HG03571 (cell line): ENCODE data around the gene WDTC1.
A peak's percentile ranks its signal among the peaks of the same experiment; 100 is the strongest.
"Not testable (repeated sequence)": the region's sequence is repeated elsewhere in the genome, so short reads cannot be mapped to it uniquely, and the experiment has no call there.

Experiments
- ATAC-seq: cut with Tn5 transposase; IDR thresholded peaks from one replicate; pipeline ENCODE4 v1.9.1; 2021; ENCODE audit not compliant: unreplicated experiment

Gene WDTC1, protein sequence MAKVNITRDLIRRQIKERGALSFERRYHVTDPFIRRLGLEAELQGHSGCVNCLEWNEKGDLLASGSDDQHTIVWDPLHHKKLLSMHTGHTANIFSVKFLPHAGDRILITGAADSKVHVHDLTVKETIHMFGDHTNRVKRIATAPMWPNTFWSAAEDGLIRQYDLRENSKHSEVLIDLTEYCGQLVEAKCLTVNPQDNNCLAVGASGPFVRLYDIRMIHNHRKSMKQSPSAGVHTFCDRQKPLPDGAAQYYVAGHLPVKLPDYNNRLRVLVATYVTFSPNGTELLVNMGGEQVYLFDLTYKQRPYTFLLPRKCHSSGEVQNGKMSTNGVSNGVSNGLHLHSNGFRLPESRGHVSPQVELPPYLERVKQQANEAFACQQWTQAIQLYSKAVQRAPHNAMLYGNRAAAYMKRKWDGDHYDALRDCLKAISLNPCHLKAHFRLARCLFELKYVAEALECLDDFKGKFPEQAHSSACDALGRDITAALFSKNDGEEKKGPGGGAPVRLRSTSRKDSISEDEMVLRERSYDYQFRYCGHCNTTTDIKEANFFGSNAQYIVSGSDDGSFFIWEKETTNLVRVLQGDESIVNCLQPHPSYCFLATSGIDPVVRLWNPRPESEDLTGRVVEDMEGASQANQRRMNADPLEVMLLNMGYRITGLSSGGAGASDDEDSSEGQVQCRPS

DNA sequence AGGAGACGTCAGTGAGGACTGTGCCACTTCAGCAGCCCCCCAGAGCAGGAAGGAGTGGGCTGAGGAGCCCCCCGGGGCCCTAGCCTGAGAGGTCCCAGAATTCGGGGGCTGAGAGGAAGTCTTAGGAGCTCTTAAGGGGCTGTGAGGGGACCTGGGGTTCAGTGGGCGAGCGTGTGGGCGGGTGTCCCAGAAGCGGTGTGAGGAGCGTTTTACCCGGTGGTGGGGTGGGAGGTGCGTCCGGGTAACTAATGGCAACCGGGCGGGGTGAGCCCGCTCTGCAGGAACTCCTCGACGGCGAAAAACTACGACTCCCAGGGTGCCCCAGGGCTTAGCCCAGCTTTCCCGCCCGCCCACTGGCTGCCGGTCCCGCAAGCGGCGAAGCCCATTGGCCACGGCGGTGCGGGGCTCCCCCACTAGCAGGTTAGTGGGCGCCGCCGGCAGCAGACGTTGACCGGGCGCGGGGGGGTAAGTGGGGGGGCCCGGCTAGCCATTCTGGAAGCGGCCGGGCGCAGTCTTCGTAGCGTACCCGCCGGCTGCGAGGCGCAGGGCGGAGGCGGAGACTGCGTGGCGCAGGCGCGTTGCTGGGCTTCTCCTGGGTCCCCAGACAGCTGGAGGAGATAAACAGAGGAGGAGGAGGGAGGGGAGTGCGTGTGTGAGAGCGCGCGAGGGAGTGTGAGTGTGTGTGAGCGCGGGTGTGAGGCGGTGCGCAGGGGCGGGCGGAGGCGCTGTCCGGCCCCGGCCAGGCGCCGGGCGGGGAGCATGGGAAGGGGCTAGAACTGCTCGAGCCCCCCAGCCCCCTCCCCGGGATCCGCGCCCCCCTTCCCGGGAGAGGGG lies at the start of gene WDTC1:
Gene WDTC1 (plus strand): TSS at position 584 of the 834 bp plus-strand sequence. CDS start 26,423 bp downstream, outside the sequence.
- ATAC-seq, result peak; percentile 88

DNA sequence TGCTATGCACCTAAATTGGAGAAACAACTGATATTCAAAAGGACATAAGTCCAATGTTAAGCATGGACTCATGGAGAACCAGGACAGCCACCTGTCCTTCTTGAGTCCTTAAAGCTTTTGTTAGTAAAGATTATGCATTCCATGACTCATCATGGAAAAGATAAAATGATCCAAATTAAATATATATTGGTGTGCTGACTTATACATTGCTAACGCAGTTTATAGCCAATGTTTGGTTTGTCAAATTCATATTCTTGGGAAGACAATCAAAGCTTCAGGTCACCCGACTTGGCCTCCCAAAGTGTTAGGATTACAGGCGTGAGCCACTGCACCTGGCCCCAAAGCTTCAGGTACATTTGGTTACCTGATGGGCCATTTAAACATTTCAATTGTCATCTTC lies 49.8 kb upstream of the WDTC1 start:
- not testable (repeated sequence) for ATAC-seq

DNA sequence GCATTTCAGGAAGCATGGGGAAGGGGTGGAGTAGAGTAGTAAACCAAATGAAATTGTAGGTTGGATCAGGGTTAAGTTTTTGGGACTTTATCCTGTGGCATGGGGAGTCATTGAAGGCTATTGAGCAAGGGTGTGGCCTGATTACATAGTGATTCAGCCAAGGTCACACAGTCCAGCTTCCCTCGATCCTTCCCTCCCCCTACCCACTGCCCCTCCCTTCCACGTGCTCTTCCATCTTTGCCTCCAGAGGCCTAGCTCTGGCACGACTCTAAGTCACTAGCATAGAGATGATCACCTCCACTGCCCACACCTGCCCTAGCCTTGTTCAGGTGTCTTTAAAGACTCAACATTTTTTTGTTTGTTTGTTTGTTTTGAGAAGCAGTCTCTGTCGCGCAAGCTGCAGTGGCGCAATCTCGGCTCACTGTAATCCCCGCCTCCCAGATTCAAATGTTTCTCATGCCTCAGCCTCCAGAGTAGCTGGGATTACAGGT lies 42.3 kb upstream of the WDTC1 start:
- ATAC-seq, result no peak

DNA sequence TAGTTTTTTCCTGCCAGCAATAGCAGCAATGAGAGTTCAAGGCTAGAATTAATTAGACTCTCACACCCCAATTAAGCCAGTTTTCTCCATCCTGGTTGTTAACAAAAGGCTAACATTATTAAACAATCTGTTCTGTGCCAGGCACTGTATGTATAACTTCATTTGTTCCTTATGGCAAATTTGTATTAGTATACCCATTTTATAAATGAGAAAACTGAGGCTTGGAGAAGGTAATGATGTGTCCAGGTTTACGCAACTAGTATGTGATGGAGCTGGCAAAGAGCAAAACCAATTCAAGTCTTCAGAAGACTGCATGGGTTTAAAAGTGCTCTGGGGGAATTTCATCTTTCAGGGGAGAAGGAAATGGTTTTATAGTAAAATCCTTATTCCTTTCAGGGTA lies 41.2 kb upstream of the WDTC1 start:
- ATAC-seq, result no peak

DNA sequence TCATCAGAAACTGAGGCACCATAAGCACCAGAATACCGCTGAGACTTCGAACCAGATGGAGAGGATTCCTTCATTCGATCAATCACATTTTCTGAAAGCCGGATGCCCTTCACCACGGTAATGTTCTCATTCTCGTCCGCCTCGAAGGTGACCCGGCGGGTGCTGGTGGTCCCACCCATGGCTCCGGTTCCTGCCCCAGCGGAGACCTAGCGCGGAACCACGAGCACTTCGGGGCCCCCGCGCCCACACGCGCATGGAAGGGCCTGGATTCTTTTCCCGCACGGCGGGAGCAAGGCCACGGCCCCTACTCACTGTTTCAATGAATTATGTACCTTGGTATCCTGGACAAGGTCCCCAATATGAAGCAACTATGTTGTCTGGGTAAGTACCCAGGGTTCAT lies 33.1 kb upstream of the WDTC1 start:
- ATAC-seq, result no peak

DNA sequence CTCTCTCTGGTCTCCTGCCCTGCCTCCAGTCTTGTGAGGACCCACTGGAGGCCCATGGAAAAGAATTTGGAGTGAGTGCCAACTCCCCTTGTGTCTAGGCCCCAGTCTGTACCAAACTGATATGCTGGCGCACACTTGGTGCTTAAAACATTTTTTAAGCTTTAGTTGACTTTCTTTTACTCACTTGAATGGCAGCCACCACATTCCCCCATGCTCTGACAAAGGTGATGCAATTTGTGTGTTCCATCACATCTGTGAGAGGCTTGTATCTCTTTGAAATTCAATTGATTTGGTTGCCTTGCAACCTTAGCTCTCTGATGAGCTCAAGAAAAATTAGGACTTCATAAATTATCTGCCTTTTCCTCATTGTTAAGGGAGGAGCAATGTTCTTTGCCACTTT lies 30.5 kb upstream of the WDTC1 start:
- no peak for ATAC-seq

DNA sequence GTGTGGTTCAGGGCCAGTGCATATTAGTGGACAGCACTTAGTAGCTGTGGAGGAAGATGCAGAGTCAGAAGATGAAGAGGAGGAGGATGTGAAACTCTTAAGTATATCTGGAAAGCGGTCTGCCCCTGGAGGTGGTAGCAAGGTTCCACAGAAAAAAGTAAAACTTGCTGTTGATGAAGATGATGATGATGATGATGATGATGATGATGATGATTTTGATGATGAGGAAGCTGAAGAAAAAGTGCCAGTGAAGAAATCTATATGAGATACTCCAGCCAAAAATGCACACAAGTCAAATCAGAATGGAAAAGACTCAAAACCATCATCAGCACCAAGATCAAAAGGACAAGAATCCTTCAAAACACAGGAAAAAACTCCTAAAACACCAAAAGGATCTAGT lies 27.2 kb upstream of the WDTC1 start:
- not testable (repeated sequence) for ATAC-seq

DNA sequence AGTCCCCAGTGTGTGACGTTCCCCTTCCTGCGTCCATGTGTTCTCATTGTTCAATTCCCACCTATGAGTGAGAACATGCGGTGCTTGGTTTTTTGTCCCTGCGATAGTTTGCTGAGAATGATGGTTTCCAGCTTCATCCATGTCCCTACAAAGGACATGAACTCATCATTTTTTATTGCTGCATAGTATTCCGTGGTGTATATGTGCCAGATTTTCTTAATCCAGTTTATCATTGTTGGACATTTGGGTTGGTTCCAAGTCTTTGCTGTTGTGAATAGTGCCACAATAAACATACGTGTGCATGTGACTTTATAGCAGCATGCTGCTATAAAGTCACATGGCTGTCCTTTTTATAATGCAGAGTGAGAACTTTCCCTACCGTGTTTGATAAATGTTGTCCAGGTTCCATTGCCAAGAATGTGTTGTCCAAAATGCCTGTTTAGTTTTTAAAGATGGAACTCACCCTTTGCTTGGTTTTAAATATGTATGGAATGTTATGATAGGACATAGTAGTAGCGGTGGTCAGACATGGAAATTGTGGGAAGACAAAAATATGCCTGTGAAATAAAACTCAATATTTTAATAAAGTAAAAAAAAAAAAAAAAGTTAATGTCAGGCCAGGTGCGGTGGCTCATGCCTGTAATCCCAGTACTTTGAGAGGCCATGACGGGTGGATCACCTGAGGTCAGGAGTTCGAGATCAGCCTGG lies 26.1 kb upstream of the WDTC1 start:
- not testable (repeated sequence) for ATAC-seq

DNA sequence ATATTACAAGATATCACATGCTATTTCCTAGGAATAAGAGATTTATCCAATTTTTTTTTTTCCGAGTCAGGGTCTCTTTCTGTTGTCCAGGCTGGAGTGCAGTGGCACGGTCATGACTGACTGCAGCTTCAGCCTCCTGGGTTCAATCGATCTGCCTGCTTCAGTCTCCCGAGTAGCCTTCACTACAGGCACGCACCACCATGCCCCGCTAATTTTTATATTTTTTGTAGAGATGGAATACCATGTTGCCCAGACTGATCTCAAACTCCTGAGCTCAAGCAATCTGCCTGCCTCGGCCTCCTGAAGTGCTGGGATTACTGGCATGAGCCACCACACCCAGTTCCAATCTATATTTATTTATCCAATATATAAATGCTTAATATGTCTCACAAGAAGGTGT lies 18.0 kb upstream of the WDTC1 start:
- ATAC-seq, result no peak

DNA sequence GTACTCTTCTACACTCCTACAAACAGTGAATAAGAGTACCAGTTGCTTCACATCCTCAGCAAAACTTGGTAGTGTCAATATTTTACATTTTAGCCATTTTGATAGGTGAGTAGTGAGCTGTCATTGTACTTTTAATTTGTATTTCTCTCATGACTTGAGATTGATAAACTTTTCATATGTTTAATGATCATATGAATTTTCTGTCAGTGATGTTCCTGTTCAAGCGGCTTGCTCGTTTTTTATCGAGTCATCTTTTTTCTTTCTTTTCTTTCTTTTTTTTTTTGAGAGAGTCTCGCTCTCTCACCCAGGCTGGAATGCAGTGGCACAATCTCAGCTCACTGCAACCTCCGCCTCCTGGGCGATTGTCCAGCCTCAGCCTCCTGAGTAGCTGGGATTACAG lies 17.0 kb upstream of the WDTC1 start:
- no peak for ATAC-seq

DNA sequence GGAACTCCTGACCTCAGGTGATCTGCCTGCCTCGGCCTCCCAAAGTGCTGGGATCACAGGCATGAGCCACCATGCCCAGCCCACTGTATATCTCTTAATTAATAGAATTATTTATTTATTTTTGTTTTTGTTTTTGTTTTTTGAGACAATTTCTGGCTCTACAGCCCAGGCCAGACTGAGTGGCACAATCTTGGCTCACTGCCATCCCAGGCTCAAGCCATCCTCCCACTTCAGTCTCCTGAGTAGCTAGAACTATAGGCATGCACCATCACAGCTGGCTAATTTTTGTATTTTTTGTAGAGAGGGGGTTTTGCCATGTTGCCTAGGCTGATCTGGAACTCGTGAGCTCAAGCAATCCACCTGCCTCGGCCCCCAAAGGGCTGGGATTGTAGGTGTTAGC lies 15.7 kb upstream of the WDTC1 start:
- no peak for ATAC-seq

DNA sequence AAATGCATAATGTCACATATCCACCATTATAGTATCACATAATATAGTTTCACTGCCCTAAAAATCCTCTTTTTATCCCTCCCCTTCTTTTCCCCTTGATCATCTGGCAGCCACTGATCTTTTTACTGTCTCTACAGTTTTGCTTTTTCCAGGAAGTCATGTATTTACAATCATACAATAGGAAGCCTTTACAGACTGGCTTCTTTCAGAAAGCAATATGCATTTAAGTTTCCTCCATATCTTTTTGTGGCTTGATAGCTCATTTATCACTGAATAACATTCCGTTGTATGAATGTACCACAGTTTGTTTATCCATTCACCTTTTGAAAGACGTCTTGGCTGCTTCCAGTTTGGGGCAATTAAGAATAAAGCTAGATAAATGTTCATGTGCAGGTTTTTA lies 14.3 kb upstream of the WDTC1 start:
- no peak for ATAC-seq

DNA sequence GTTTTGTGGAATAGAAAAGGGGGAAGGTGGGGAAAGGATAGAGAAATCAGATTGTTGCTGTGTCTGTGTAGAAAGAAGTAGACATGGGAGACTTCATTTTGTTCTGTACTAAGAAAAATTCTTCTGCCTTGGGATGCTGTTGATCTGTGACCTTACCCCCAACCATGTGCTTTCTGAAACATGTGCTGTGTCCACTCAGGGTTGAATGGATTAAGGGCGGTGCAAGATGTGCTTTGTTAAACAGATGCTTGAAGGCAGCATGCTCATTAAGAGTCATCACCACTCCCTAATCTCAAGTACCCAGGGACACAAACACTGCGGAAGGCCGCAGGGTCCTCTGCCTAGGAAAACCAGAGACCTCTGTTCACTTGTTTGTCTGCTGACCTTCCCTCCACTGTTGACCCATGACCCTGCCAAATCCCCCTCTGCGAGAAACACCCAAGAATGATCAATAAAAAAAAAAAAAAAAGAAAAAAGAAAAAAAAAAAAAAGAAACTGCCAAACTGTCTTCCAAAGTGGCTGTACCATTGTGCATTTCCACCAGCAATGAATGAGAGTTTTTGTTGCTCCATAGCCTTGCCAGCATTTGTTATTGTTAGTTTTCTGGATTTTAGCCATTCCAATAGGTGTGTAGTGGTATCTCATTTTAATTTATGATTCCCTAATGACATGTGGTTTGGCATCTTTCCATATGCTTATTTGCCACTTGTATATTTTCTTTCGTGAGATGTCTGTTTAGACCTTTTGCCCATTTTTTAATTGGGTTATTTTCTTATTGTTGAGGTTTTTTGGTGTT lies 13.5 kb upstream of the WDTC1 start:
- ATAC-seq, result not testable (repeated sequence)

DNA sequence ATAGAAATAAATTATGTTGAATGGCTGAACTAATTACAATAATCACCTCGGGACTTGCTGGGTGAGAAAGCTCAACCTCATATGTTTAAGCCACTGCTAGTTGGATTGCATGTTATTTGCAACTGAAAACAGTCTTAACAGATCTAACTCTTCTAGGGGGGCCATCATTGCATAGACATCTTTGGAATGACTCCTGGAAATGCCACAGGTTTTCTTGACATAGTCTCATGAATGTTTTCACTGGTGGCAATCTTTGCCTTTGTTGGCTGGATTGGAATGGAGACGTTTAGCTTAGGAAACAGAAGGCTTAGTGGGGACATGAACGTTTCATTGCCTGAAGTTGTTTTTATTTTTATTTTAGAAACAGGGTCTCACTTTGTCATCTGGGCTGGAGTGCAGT lies 8.8 kb upstream of the WDTC1 start:
- ATAC-seq, result no peak

DNA sequence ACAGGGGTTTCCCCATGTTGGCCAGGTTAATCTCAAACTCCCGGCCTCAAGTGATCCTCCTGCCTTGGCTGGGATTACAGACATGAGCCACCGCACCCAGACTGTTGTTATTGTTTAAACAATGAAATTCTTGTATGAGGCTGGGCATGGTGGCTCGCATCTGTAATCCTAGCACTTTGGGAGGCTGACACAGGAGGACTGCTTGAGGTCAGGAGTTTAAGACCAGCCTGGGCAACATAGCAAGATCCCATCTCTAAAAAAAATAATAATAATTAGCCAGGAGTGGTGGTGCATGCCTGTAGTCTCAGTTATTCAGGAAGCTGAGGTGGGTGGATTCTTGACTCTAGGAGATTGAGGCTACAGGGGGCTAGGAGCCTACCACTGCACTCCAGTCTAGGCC lies 6.7 kb upstream of the WDTC1 start:
- no peak for ATAC-seq

DNA sequence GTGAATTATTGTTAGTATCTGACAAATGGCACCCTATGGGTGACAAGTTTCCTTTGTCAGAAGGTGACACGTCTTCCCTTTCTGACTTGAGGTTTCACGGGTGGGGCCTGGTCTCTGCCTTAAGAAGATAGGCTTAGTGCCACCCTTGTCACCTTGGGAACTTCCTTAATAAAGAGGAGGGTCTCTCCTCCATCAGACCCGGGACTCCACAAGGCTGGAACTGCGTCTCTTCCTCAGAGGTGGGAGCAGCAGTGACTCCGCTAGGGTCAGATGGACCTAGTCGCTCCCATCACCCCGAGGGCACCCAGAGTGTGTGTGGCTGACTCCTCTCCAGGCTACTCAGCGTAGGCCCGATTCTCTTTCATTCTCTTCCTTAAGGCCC lies 774 bp upstream of the WDTC1 start:
- no peak for ATAC-seq

DNA sequence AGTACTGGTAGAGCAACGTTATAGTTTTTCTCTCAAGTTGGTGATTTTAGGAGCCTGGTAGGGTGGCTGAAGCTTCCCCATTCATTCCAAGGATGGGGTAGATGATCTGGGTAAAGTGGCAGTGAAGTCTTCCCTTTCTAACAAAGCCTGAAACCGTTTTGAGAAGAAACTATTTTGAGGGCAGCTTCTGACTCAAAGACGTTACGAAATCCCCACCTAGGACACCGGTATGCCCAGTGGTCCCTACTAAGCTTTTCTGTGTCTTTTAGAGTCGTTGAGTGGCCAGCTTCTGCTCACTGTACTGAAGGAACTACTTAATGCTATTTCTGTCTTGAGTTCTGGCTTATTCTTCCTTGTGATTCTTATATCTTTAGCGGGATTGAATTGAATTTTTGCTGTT lies 1.4 kb downstream of the WDTC1 start:
- no peak for ATAC-seq

DNA sequence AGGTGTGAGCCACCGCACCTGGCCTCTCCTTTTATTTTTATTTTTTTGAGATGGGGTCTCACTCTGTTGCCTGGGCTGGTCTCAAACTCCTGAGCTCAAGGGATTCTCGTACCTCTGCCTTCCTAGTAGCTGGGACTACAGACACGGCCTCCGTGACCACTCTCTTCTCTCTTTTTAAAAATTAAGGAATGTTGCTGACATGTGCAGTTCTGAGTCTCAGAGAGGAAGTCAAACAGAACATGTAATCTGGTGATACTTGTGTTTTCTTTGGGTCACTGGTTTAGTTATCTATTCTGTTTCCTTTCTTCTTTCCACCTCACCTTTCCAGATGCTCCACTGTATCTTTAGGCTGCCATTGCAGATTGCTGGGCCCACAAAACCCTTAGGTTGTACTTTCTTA lies 2.7 kb downstream of the WDTC1 start:
- ATAC-seq, result no peak

DNA sequence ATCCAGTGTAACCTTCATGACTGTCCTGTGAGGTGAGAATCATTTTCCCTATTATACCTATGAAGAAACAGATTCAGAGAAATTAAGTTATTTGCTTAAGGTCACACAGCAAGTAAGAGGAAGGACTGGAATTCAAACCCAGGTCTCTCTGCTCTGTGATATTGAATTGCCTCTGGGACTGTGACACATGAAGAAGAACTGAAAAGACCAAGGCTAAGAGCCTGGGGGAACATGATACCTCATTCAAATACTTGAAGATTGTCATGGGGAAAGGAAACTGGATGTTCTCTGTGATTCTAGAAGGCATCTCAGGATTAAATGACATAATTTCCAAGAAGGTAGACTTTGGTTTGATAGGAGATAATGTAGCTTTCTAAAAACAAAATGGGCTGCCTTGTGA lies 3.6 kb downstream of the WDTC1 start:
- no peak for ATAC-seq

DNA sequence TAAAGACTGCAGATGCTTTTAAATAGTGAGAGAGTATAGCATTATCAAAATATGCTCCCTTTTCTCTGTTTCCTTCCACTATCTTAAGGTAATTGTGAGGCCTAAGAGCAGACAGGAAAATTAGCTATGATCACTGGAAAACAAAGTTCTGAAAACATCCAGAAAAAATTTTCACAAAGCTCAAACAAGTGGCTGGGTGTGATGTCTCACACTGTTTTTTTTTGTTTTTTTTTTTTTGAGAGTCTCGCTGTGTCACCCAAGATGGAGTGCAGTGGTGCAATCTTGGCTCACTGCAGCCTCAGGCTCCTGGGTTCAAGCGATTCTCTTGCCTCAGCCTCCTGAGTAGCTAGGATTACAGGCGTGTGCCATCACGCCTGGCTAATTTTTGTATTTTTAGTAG lies 7.2 kb downstream of the WDTC1 start:
- ATAC-seq, result no peak
